OCI-LY7 (cell line): ENCODE results near the gene FBXL20.

Source experiments
- EZH2phosphoT487 ChIP-seq: fragments of 200-600 bp; sonication (generic); IDR thresholded peaks from 2 replicates; pipeline ENCODE4 v1.6.1; 2018; ENCODE audit warnings: low read depth, borderline replicate concordance, mild to moderate bottlenecking, mixed run types, antibody characterized with exemption, low read length, moderate library complexity, mixed read lengths
- TF ChIP-seq, protein P1 (sequence below): fragments of 200-600 bp; sonication (generic); conservative IDR thresholded peaks from 2 replicates; pipeline ENCODE4 v1.5.1; 2014; ENCODE audit warnings: mild to moderate bottlenecking, antibody characterized with exemption, low read length, moderate library complexity, mixed read lengths

DNA sequence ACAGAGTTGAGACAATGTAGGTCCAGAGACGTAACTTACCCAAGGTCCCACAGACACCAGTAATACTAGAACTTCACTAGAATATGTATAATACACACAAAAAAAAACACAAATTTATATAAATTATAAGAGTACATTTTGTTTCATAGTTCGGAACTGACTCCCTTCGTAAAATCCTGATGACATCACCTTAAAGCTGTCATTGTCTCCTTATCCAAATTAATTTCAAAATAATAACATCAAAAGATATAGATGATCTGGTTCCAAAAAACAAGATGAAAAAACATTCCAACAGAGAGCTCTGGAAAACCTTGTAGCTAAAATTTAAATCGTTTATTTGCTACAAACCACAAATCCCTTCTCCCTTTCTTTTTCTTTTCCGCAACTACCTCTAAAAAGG is 10.0 kb downstream of the FBXL20 start:
- TF ChIP-seq, protein P1, sequence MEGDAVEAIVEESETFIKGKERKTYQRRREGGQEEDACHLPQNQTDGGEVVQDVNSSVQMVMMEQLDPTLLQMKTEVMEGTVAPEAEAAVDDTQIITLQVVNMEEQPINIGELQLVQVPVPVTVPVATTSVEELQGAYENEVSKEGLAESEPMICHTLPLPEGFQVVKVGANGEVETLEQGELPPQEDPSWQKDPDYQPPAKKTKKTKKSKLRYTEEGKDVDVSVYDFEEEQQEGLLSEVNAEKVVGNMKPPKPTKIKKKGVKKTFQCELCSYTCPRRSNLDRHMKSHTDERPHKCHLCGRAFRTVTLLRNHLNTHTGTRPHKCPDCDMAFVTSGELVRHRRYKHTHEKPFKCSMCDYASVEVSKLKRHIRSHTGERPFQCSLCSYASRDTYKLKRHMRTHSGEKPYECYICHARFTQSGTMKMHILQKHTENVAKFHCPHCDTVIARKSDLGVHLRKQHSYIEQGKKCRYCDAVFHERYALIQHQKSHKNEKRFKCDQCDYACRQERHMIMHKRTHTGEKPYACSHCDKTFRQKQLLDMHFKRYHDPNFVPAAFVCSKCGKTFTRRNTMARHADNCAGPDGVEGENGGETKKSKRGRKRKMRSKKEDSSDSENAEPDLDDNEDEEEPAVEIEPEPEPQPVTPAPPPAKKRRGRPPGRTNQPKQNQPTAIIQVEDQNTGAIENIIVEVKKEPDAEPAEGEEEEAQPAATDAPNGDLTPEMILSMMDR = no peak
- TF ChIP-seq EZH2phosphoT487 = no peak
